ENCODE data around the gene SEMA5A.

GRCh38 chr5:9473624-9474023, 72.3 kb downstream of the SEMA5A start:
- TF ChIP-seq CTCF (tag by site-specific recombination; IDR thresholded peaks at IDR 0.05) (no peak), KLF10 (tag by site-specific recombination; IDR thresholded peaks at IDR 0.05) (no peak), ZNF114 (tag by site-specific recombination; IDR thresholded peaks at IDR 0.05) (no peak), SP2 (tag by site-specific recombination; IDR thresholded peaks at IDR 0.05) (no peak), ZNF311 (tag by site-specific recombination; IDR thresholded peaks at IDR 0.05; ENCODE audit: borderline replicate concordance) (no peak), REST (tag by site-specific recombination; IDR thresholded peaks at IDR 0.05) (no peak)
